Endothelial cell of umbilical vein (primary cell): Measurements from ENCODE around the gene PCDHGA12.

Experiments
- POLR2AphosphoS5 ChIP-seq: IDR thresholded peaks from 2 replicates; pipeline ENCODE4 v1.6.1; 2012; ENCODE audit warnings: low read depth, mild to moderate bottlenecking, control low read depth, low read length, moderate library complexity; ENCODE audit not compliant: insufficient read depth
- TF ChIP-seq, protein P1 (sequence below), 2 donors: IDR thresholded peaks; 1 replicate in 1 of 2; 2 replicates in 1 of 2; pipeline ENCODE4 v1.5.1; 2011; ENCODE audit warnings: low read length in 2 of 2, mild to moderate bottlenecking in 2 of 2, moderate library complexity in 2 of 2, control low read depth in 1 of 2, inconsistent platforms in 1 of 2, low read depth in 1 of 2; ENCODE audit not compliant: insufficient read depth in 1 of 2; ENCODE audit errors: extremely low read depth in 1 of 2

DNA sequence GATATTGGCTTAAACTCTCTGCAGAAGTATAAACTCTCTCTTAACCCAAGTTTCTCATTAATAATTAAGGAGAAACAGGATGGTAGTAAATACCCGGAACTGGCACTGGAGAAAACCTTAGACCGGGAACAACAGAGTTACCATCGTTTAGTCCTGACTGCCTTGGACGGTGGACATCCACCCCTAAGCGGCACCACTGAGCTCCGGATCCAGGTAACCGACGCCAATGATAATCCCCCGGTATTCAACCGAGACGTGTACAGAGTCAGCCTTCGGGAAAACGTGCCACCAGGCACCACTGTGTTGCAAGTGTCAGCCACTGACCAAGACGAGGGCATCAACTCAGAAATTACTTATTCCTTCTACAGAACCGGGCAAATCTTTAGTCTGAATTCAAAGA is 31.7 kb upstream of the PCDHGA12 start:
- TF ChIP-seq, protein P1, sequence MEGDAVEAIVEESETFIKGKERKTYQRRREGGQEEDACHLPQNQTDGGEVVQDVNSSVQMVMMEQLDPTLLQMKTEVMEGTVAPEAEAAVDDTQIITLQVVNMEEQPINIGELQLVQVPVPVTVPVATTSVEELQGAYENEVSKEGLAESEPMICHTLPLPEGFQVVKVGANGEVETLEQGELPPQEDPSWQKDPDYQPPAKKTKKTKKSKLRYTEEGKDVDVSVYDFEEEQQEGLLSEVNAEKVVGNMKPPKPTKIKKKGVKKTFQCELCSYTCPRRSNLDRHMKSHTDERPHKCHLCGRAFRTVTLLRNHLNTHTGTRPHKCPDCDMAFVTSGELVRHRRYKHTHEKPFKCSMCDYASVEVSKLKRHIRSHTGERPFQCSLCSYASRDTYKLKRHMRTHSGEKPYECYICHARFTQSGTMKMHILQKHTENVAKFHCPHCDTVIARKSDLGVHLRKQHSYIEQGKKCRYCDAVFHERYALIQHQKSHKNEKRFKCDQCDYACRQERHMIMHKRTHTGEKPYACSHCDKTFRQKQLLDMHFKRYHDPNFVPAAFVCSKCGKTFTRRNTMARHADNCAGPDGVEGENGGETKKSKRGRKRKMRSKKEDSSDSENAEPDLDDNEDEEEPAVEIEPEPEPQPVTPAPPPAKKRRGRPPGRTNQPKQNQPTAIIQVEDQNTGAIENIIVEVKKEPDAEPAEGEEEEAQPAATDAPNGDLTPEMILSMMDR (IDR thresholded peaks at IDR 0.05; ENCODE audit: extremely low read depth in 1 of 2, insufficient read depth in 1 of 2, low read depth in 1 of 2, low read length in 2 of 2), result no peak
- no peak for TF ChIP-seq POLR2AphosphoS5
